Activated CD4-positive, alpha-beta T cell treated with anti-CD3 and anti-CD28 coated beads, Interleukin-2, amount 50 U/mL, for 4 hours (primary cell): ENCODE results near the gene SLC16A6.
"Not testable (repeated sequence)": the region's sequence is repeated elsewhere in the genome, so short reads cannot be mapped to it uniquely, and the experiment has no call there.

Experiments
- DNase-seq, 2 experiments: peaks; one replicate each; pipeline ENCODE4 v3.0.0-alpha.2; 2020

SLC16A6 gene

GRCh38 chr17:68246271-68247028 lies 44.5 kb downstream of the SLC16A6 start:
- DNase-seq: no peak

DNA sequence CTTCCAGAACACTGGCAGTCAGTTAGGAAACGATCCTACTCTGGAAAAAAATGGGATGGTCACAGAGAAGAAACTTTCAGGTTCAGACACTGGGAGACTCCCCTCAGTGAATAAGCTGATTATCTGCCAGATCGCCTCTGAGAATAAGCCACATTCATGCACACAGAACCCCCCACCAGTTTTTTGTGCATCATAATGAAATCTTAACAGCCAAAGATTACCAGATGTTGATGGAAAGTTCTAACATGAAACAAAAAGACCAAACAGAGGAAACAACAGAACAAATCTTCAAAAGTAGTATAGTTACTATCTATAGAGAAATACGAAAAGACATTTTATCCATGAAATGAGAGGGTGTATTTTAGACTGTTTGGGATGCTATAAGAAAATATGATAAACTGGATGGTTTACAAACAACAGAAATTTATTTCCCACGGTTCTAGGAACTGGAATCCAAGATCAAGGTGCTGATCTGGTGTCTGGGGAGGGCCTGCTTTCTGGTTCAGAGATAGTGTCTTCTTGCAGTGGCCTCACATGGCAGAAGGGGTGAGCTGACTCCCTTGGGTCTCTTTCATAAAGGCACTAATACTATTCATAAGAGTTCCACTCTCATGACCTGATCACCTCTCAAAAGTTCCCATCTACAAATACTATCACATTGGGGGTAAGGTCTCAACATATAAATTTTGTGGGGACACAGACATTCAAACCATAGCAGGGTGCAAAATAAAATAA lies 51.1 kb downstream of the SLC16A6 start:
- no peak for DNase-seq

- DNase-seq: no peak
Measured at GRCh38 chr17:68238871-68239253, 52.1 kb downstream of the SLC16A6 start.

- DNase-seq: no peak
Measured at GRCh38 chr17:68238164-68238870, 52.6 kb downstream of the SLC16A6 start.

DNA sequence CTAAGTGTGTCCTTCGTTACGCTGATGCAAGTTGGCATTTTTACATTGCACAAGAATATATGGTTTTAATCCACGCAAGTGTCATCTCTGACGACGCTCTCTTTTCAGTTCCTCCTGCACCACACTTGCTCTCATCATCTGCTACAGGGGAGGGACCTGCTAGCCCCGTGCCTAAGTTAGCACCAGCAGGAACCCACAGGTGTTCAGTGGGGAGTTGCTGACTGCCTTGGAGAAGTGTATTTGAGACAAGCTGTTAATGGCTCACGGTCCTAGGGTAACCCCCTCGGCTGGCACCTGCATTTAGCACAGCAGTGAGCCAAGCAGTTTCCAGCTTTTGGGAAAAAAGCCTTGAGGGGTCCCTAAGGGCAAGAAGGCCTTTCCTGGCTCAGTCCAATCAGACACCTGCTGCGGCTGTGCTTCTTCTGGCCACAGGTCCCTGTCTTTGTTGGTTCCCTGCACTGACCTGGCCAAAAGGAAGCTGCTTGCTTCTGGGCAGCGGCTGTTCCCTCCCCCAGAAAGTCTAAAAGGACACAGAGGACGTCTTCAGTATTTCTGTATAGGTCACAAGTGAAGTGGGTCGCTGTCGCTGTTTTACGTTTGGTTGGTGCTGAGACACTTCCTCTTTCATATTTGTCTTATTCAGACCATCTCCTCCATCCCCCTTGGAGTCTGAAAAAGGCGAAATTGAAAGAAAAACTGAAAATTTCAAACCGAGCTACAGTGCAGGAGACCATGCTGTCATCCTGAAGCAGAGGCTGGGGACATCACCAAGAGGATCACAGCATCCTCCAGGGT lies 53.4 kb downstream of the SLC16A6 start:
- not testable (repeated sequence) for DNase-seq

- DNase-seq: not testable (repeated sequence)
Measured at GRCh38 chr17:68235336-68235791, 55.6 kb downstream of the SLC16A6 start.

DNA sequence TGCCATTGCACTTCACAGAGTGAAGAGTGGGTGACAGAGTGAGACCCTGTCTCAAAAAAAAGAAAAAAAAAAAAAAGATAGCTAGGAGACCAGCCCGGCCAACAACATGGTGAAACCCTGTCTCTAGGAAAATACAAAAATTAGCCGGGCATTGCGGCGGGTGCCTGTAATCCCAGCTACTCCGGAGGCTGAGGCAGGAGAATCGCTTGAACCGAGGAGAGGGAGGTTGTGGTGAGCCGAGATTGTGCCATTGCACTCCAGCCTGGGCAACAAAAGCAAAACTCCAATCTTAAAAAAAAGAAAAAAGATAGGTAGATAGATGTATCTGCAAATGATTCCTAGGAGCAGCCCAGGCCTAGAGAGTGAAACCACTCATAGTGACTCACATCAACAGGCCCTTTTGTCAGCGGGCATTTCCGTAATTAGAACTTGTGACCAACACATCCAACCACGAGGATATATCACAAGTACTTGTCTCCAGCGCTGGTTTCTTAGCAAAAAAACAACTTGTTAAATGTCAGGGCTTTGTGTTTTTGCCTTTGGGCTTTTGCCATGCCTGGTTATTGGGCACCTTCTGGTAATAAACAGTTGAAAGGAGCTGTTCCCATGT lies 56.1 kb downstream of the SLC16A6 start:
- DNase-seq: peak in 1 of 2 experiments; percentile 33

GRCh38 chr17:68232741-68233140 lies 58.2 kb downstream of the SLC16A6 start:
- DNase-seq: not testable (repeated sequence)

- no peak for DNase-seq
Measured at GRCh38 chr17:68231541-68231940, 59.4 kb downstream of the SLC16A6 start.

GRCh38 chr17:68231131-68231530 lies 59.8 kb downstream of the SLC16A6 start:
- not testable (repeated sequence) for DNase-seq

GRCh38 chr17:68229619-68230018 lies 61.3 kb downstream of the SLC16A6 start:
- no peak for DNase-seq

- no peak for DNase-seq
Measured at GRCh38 chr17:68228817-68229570, 61.9 kb downstream of the SLC16A6 start.

DNA sequence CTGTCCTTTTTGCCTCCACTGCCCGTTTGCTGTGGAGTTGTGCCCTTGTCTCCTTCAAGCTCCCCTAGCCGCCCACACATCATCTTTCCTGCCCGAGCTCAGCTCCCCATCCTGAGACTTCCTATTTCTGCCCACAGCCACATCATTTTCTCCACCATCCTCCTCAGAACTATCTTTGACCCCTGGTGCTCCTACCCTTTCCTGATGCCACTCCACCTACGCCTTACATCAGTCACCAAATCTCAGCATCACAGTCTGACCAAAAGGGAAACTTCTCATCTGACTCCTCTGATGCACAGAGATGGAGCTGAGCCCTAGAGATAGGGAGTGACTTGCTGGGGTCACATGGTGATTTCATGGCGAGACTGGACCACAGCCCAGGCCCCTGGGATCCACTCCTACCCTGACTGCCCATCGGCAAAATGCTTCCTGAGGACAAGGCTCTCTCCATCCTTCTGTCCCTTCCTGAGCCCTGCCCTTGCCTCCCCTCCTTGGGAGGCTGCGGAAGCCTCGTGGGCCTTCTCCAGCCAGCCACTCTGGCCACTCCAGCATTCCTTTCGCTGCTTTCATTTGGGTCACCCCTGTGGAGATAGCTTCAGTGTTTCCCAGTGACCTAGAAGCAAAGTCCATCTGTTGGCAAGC lies 62.8 kb downstream of the SLC16A6 start:
- DNase-seq: not testable (repeated sequence)

DNA sequence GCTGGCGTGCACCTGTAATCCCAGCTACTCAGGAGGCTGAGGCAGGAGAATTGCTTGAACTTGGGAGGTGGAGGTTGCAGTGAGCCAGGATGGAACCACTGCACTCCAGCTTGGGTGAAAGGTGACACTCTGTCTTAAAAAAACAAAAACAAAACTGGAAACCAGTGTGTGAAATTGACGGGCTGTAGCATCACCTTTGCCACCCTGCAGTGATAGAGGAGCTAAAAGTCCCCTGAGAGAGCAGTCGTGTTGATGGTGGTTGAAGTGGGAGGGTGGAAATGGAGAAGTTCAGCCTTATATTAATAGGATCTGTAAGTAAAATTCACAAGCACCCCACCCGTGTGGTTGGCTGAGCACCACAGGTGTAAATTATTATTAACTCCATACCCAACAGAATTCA lies 65.9 kb downstream of the SLC16A6 start:
- not testable (repeated sequence) for DNase-seq

GRCh38 chr17:68222606-68223005 lies 68.3 kb downstream of the SLC16A6 start:
- no peak for DNase-seq

DNA sequence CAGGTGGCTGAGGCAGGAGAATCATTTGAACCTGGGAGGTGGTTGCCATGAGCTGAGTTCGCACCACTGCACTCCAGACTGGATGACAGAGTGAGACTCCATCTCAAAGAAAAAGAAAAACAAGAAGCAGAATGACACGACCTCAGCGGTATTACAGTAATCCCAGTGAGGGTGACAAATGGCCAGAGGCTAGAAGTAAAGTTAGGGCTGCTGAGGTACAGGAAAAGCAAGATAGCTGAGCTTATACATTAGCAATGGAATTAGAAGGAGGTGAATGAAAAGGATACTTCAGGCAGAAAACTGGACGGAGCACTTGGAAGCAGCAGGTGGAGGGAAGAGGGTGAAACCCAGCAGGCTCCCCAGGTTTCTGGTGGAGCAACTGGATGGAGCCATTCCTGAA lies 69.1 kb downstream of the SLC16A6 start:
- no peak for DNase-seq

- DNase-seq: not testable (repeated sequence)
Measured at GRCh38 chr17:68220786-68221185, 70.1 kb downstream of the SLC16A6 start.

DNA sequence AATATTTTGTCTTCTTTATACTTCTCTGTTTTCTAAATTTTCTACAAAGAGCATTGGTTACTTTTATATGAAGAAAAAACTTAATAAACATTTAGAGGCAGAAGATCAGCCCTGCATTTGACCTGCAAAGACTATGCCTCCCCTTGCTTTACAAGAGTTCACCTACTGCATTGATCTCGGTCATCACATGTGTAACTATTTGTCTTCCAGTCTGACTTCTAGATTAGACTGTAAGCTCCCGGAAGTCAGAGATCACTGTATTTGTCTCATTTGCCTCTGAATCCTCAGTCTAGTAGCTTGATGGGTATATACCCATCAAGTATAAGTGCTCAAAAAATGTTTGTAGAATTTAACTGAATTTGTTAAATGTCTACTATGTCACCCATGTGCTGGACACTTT lies 70.7 kb downstream of the SLC16A6 start:
- not testable (repeated sequence) for DNase-seq

DNA sequence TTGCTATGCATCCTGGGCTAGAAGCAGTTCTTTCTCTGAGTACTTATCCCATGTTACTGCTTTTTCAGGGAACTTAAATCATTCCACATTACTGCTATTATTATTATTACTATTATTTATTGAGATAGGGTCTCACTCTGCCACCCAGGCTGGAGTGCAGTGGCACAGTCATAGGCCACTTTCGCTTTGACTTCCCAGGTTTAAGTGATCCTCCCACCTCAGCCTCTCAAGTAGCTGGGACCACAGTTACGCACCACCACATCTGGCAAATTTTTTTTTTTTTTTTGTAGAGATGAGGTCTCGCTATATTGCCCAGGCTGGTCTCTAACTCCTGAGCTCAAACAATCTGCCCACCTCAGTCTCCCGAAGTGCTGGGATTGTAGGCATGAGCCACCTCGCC lies 71.5 kb downstream of the SLC16A6 start:
- not testable (repeated sequence) for DNase-seq
